IPS-15b (cell line): ENCODE results near the gene RBBP5.

Experiments
- H3K27me3 ChIP-seq: one replicate; pipeline ENCODE4 v1.6.1; 2013; ENCODE audit warnings: low read length; ENCODE audit not compliant: control insufficient read depth, insufficient read depth
- H3K36me3 ChIP-seq: one replicate; pipeline ENCODE4 v1.6.1; 2013; ENCODE audit warnings: low read length; ENCODE audit not compliant: control insufficient read depth, insufficient read depth
- H3K4me1 ChIP-seq: one replicate; pipeline ENCODE4 v1.6.1; 2013; ENCODE audit warnings: mild to moderate bottlenecking, low read length; ENCODE audit not compliant: control insufficient read depth, insufficient read depth
- H3K4me3 ChIP-seq: one replicate; pipeline ENCODE4 v1.5.1; 2013; ENCODE audit warnings: low read depth, low read length
- H3K9ac ChIP-seq: one replicate; pipeline ENCODE4 v1.6.1; 2013; ENCODE audit warnings: low read depth, mild to moderate bottlenecking, low read length
- H3K9me3 ChIP-seq: one replicate; pipeline ENCODE4 v1.6.1; 2013; ENCODE audit warnings: mild to moderate bottlenecking, low read length; ENCODE audit not compliant: control insufficient read depth, insufficient read depth

The RBBP5 gene

DNA sequence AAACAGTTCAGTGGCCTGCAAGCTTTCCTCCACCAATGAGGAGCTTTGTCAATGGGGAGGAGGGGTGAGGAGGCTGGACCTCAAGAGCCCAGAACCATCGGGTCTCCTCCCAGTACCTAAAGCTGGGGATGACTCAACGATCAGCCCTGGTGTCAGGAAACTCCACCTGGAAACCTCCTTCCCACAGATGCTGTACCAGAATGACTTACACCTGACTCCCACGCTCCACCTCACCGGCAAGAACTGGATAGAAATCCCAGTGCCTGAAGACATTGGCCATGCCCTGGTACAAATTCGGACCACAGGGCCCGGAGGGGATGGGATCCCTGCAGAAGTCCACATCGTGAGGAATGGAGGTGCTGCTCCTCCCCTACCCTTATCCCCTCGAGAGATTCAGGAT, 48.9 kb downstream of the RBBP5 start:
- Histone ChIP-seq H3K9me3 (no peaks in the 10 kb centered on the region), H3K4me1 (no peaks in the 10 kb centered on the region), H3K9ac (no peak overlapping the region), H3K27me3 (no peaks in the 10 kb centered on the region), H3K36me3 (no peaks in the 10 kb centered on the region), H3K4me3 (no peak overlapping the region)

DNA sequence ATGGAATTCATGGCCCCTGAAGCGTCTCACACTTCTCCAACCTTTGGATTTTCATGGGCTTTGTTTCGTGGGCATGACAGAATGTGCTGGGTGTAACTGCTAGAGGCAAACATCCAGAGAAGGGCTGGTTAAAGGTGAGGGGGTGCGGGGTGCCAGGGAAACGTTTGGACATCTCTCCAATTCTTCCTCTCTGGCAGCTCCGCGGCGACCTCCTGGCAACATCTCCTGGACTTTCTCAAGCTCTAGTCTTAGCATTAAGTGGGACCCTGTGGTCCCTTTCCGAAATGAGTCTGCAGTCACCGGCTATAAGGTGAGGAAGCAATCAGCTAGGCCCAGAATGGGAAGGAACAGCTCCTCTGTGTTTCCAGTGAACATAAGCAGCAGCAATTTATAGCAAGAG, 49.5 kb downstream of the RBBP5 start:
- Histone ChIP-seq H3K4me1 (no peaks in the 10 kb centered on the region), H3K27me3 (no peaks in the 10 kb centered on the region), H3K36me3 (no peaks in the 10 kb centered on the region), H3K9ac (no peak overlapping the region), H3K9me3 (no peaks in the 10 kb centered on the region), H3K4me3 (no peak overlapping the region)

DNA sequence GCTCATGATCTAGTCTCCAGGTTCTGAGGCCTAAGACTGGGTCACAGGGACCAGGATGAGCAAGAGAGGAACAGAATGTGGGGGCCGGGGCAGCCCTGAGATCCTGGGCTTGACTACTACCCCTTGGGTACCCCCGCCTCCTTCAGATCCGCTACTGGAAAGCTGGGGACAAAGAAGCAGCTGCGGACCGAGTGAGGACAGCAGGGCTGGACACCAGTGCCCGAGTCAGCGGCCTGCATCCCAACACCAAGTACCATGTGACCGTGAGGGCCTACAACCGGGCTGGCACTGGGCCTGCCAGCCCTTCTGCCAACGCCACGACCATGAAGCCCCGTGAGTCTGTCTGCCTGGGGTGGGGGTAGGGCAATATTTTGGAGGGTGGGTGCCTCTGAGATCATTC, 50.0 kb downstream of the RBBP5 start:
- H3K4me3 ChIP-seq = no peak overlapping the region
- H3K4me1 ChIP-seq = no peaks in the 10 kb centered on the region
- H3K9me3 ChIP-seq = no peaks in the 10 kb centered on the region
- no peaks in the 10 kb centered on the region for H3K36me3 ChIP-seq
- no peaks in the 10 kb centered on the region for H3K27me3 ChIP-seq
- H3K9ac ChIP-seq = no peak overlapping the region

DNA sequence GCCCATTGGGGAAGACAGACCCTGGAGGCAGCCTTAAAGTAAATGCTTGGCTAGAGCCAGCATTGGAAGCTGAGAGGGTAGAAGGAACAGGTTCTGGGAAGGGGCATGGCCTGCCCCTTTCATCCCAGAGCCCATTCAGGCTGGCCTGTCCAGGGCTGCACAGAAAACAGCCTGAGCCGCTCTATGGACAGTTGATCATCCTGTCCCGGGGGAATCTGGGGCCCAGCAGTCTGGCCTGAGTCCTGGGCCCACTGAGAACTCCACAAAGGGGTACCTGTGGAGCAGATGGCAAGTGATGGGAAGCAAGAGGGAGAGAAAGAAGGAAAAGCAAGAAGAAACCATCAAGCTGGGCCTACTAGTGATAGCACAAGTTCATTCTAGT, 50.8 kb downstream of the RBBP5 start:
- Histone ChIP-seq H3K36me3 (no peaks in the 10 kb centered on the region), H3K9ac (no peak overlapping the region), H3K9me3 (no peaks in the 10 kb centered on the region), H3K27me3 (no peaks in the 10 kb centered on the region), H3K4me3 (no peak overlapping the region), H3K4me1 (no peaks in the 10 kb centered on the region)

DNA sequence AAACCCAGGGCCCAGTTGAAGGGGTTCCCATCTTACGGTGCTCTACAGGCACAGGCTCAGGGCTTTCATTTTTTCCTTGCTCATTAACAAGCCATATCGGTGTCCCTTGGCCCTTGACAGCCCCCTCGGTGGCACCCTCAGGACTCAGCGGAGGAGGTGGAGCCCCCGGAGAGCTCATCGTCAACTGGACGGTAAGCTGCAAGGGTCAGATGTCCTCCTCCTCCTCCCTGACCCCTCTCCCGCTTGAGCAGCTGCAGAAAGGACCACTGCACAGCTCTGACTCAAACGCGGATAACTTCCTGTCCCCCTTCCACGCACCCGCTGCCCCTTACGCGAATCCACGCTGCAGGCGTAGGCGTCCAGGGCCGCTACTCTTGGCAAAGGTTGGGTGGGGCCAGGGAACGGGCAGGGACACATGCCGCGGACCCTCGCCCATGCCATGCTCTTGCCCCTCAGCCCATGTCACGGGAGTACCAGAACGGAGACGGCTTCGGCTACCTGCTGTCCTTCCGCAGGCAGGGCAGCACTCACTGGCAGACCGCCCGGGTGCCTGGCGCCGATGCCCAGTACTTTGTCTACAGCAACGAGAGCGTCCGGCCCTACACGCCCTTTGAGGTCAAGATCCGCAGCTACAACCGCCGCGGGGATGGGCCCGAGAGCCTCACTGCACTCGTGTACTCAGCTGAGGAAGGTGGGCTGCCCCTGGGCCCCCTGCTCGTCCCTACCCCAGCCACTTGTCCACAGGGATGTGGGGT, 52.2 kb downstream of the RBBP5 start:
- H3K4me3 ChIP-seq = no peak overlapping the region
- no peak overlapping the region for H3K9ac ChIP-seq
- no peaks in the 10 kb centered on the region for H3K27me3 ChIP-seq
- no peaks in the 10 kb centered on the region for H3K36me3 ChIP-seq
- H3K4me1 ChIP-seq = no peaks in the 10 kb centered on the region
- H3K9me3 ChIP-seq = no peaks in the 10 kb centered on the region

DNA sequence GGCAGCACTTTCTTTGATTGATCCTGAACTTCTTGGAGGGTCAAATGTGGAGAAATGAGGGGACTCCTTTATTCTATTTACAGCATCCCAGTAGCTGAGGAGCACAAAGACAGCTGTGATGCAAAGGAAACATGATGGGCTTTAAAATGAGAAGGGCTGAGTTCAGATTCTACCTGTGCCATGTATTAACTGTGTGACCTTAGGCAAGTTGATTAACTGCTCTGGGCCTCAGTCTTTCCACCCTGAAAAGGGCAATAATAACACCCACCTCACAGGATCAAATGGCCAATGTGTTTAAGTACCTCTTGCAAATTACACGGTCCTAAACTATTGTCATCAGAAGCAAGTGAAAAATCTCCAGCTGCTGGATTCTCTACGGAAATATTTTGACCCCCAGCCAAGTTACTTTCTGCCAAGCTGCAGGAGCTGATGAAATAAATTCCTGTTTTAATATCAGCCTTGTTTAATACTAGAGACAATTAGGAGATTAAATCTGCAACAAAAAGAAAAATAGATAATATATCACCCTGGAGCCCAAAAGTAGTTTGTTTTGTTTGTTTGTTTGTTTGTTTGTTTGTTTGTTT, 53.2 kb downstream of the RBBP5 start:
- Histone ChIP-seq H3K36me3 (no peaks in the 10 kb centered on the region), H3K9ac (no peak overlapping the region), H3K4me1 (no peaks in the 10 kb centered on the region)

DNA sequence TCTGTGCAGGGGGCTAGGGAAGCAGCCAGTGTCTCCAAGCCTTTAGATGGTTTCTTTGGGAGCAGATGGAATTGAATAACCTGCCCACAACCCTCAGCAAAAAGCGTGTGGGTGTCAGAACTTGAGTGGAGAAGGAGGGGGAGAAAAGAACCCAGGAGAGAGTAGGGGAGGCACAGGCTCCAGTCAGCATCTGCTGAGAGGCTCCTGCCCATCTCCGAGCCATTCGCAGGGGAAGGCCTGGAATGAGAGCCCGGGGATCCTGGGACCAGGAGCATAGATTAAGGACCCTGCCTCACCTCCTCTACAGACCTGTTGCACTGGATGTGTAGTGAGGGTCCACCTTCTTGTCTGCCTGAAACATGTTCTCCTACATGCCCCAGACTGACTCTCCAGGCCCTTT, 53.8 kb downstream of the RBBP5 start:
- no peak overlapping the region for H3K4me3 ChIP-seq
- no peaks in the 10 kb centered on the region for H3K36me3 ChIP-seq
- H3K9ac ChIP-seq = no peak overlapping the region
- H3K9me3 ChIP-seq = no peaks in the 10 kb centered on the region
- H3K4me1 ChIP-seq = no peaks in the 10 kb centered on the region
- H3K27me3 ChIP-seq = no peaks in the 10 kb centered on the region

More for the DNA sequence above, 53.2 kb downstream of the RBBP5 start:
- Histone ChIP-seq H3K4me3 (no peak overlapping the region), H3K27me3 (no peaks in the 10 kb centered on the region), H3K9me3 (no peaks in the 10 kb centered on the region)

DNA sequence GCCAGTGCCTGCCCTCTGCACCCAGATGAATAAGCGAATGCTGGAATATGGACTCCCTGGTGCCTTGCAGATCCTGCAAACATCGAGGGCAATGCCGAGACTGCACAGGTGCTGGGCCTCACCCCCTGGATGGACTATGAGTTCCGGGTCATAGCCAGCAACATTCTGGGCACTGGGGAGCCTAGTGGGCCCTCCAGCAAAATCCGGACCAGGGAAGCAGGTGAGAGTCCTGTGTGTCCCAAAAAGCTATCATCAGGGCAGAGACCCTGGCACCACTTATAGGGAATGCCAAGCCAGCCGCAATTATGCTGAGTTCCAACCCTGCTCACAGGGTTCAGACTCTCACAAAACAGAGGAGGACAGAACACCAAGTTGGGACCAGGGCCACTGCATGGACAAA, 54.7 kb downstream of the RBBP5 start:
- Histone ChIP-seq H3K36me3 (no peaks in the 10 kb centered on the region), H3K9ac (no peak overlapping the region), H3K9me3 (no peaks in the 10 kb centered on the region), H3K4me1 (peaks cover under 1% of the 10 kb centered on the region), H3K4me3 (no peak overlapping the region), H3K27me3 (no peaks in the 10 kb centered on the region)

DNA sequence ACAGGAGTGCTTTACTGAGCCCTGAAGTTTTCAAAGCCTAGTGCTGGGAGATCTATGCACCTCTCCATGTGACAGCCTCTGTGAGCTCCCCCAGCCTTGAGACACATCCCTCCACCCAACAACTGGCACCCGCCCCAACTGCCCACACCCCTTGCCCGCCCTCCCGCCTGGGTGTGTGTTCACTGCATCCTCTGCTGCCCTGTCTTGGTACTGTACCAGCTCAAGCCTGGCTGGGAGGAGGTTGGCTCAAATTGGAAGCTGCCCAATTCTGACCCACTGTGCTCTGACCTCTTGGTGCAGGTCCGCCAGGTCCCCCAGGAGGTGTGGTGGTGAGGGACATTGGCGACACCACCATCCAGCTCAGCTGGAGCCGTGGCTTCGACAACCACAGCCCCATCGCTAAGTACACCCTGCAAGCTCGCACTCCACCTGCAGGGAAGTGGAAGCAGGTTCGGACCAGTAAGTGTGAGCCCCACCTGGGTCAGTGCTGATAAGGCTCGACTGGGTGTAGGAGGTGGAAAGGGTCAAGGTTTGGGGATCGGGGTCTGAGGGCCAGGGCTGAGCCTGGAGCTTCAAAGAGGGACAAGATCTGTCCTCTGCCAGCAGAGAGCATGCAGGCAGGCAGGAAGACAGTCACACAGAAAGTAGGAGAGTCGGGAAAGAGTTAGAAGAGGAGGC, 55.5 kb downstream of the RBBP5 start:
- Histone ChIP-seq H3K4me1 (peaks cover 4% of the 10 kb centered on the region), H3K4me3 (no peak overlapping the region), H3K9me3 (no peaks in the 10 kb centered on the region), H3K27me3 (no peaks in the 10 kb centered on the region), H3K9ac (no peak overlapping the region), H3K36me3 (no peaks in the 10 kb centered on the region)

DNA sequence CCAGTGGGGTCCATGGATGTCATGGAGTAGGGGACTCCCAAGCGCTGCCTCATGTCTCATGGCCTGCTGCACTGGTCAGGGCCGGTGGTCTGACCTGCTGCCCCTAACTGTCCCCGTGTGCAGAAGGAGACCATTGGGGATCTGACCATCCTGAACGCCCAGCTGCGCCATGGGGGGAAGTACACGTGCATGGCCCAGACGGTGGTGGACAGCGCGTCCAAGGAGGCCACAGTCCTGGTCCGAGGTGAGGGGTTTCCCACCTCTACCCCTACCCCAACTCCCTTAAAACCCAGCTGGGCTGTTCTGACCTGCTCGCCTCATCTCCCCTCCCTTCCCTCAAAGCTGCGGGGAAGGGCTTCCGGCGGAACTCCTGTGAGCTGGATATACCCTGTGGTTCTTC, 56.1 kb downstream of the RBBP5 start:
- H3K9me3 ChIP-seq = no peaks in the 10 kb centered on the region
- no peak overlapping the region for H3K9ac ChIP-seq
- no peaks in the 10 kb centered on the region for H3K27me3 ChIP-seq
- H3K4me3 ChIP-seq = no peak overlapping the region
- H3K4me1 ChIP-seq = peaks cover 4% of the 10 kb centered on the region
- H3K36me3 ChIP-seq = no peaks in the 10 kb centered on the region

DNA sequence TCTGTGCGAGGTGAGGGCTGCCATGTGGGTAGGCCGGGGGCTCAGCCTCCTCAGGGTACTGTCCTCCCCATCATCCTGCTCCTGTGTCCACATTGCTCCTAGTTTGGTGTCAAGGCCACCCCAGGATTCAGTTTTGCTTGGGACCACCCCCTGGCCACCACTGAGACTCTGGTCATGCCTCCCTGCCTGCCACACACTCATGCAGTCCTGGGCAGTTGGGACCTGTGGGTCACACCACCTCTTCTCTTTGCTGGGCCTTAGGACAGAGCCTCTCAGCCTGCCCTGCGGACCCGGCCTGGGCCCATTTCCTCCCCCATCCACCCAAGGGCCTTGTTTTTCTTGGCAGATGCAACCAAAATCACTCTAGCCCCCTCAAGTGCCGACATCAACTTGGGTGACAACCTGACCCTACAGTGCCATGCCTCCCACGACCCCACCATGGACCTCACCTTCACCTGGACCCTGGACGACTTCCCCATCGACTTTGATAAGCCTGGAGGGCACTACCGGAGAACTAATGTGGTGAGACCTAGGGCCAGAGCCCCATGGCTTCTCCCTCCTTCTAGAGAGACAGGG, 56.9 kb downstream of the RBBP5 start:
- no peak overlapping the region for H3K9ac ChIP-seq
- H3K27me3 ChIP-seq = no peaks in the 10 kb centered on the region
- H3K4me1 ChIP-seq = peaks cover 4% of the 10 kb centered on the region
- H3K9me3 ChIP-seq = no peaks in the 10 kb centered on the region
- H3K4me3 ChIP-seq = no peak overlapping the region
- no peaks in the 10 kb centered on the region for H3K36me3 ChIP-seq

DNA sequence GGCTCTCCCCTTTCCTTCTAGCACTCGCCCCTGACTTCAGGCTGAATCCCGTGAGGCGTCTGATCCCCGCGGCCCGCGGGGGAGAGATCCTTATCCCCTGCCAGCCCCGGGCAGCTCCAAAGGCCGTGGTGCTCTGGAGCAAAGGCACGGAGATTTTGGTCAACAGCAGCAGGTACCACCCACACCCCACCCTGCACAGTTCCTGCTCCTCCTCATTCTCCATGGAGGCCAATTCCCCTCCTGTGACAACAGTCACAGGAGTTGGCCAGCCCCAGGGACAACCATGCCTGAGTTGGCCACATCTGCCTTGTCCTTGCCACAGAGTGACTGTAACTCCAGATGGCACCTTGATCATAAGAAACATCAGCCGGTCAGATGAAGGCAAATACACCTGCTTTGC, 57.5 kb downstream of the RBBP5 start:
- Histone ChIP-seq H3K9me3 (no peaks in the 10 kb centered on the region), H3K27me3 (no peaks in the 10 kb centered on the region), H3K4me3 (no peak overlapping the region), H3K9ac (no peak overlapping the region), H3K4me1 (peaks cover 4% of the 10 kb centered on the region), H3K36me3 (no peaks in the 10 kb centered on the region)
